HEK293T (cell line): Measurements from ENCODE around the gene TRPM3.

Experiments
- BHLHE40 ChIP-seq: fragments of 450-650 bp; IDR thresholded peaks from 2 replicates; pipeline ENCODE4 v1.6.1; 2016; ENCODE audit warnings: mild to moderate bottlenecking, moderate library complexity, borderline replicate concordance
- FOXA1 ChIP-seq: fragments of 450-650 bp; IDR thresholded peaks from 2 replicates; pipeline ENCODE4 v1.6.1; 2016; ENCODE audit warnings: mild to moderate bottlenecking
- FOXK2 ChIP-seq: fragments of 450-650 bp; IDR thresholded peaks from 2 replicates; pipeline ENCODE4 v1.6.1; 2016; ENCODE audit warnings: mild to moderate bottlenecking
- FOXM1 ChIP-seq: fragments of 450-650 bp; IDR thresholded peaks from 2 replicates; pipeline ENCODE4 v1.6.1; 2017; ENCODE audit warnings: mild to moderate bottlenecking, borderline replicate concordance
- L3MBTL2 ChIP-seq: fragments of 450-650 bp; conservative IDR thresholded peaks from 2 replicates; pipeline ENCODE4 v1.6.1; 2016; ENCODE audit warnings: mild to moderate bottlenecking
- LEF1 ChIP-seq: fragments of 450-650 bp; IDR thresholded peaks from 2 replicates; pipeline ENCODE4 v1.6.1; 2017; ENCODE audit warnings: mild to moderate bottlenecking, borderline replicate concordance
- NFRKB ChIP-seq: fragments of 450-650 bp; IDR thresholded peaks from 2 replicates; pipeline ENCODE4 v1.6.1; 2016; ENCODE audit warnings: mild to moderate bottlenecking, moderate library complexity
- SP1 ChIP-seq: fragments of 450-650 bp; IDR thresholded peaks from 2 replicates; pipeline ENCODE4 v1.6.1; 2017
- SUZ12 ChIP-seq: fragments of 450-650 bp; IDR thresholded peaks from 2 replicates; pipeline ENCODE4 v1.6.1; 2016; ENCODE audit warnings: mild to moderate bottlenecking
- TARDBP ChIP-seq: fragments of 450-650 bp; IDR thresholded peaks from 2 replicates; pipeline ENCODE4 v1.6.1; 2016

DNA sequence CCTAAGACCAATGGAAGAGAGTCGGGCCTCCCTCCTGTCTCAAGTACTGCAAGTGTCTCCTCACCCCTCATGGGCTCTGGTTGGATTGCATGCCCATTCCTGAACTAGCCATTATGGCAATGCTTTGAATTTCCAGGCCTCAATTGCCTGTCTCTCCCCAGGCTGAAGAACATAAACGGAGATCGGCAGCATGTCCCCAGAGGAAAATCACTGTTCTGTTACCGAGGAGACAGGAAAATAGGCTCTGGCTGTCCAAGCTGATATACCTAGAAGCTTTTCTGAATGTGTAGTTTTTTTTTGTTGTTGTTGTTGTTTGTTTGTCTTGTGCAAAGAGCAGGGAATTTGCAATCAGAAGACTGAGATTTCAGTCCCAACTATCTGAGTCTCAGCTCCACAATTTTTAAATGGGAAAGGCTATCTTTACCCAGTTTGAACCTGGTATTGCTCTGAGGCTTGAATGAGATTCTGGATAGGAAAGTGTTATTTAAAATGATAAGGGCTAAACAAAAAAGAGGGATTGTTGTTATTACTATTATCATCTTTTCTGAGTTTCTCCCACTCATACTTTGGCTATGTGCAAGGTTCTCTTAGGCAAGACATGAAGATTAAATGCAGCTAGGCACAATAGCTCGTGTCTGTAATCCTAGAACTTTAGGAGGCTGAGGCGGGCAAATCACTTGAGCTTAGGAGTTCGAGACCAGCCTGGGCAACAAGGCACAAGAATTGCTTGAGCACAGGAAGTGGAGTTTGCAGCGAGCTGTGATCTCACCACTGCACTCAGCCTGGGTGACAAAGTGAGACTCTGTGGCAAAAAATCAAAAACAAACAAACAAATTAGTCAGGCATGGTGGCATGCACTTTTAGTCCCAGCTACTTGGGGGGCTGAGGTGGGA is 629.7 kb downstream of the TRPM3 start:
- TF ChIP-seq BHLHE40 (no peak), FOXA1 (no peak), TARDBP (no peak), L3MBTL2 (no peak), FOXK2 (no peak), SP1 (no peak), SUZ12 (no peak), FOXM1 (no peak), NFRKB (no peak), LEF1 (no peak)
